SH-SY5Y (cell line): ENCODE measurements around the gene C1orf232.

ENCODE experiments used
- GATA2 ChIP-seq: IDR thresholded peaks from 2 replicates; pipeline ENCODE4 v1.6.1; 2011; ENCODE audit warnings: mild to moderate bottlenecking, low read depth, low read length
- GATA3 ChIP-seq: IDR thresholded peaks from 2 replicates; pipeline ENCODE4 v1.6.1; 2011; ENCODE audit warnings: low read depth, mild to moderate bottlenecking, low read length, moderate library complexity

Gene C1orf232

DNA sequence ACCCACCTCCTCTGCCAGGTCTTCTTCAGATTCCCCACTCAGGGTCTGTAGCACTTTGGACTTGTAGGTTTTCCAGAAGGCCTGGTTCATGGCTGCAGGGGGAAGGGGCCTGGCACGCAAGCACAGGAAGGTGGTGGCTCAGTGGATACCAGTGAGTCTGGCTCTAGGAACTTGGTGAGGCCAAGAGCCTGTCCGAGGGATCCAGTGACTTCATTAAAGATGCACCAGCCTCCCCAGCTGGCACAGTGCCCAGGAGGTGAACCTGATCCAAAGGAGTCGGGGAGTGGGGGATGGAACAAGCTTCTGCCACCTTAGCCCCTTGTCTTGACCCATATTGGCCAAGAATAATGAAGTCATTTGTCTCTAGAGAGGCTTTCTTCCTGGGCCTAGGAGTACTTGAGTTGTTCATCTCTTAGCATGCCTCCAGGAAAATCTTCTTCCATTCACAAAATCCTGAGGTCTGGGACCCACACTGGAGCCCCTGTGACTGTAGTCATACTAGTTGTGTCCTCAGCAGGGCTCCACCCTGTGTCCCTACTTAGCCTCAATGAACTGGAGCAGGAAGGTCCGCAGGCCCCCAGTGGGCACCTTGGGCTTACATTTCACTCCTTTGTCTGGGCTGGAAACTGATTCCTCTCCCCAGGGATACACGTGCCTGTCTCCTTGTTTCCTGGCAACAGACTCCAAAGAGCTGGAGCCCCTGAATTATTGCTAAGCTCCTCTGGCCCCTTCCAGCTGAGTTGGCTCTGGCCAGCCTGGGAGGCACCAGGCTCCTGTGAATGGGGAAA lies at the start of gene C1orf232:
TSS of gene C1orf232 (minus strand) at position 554 of the 788 bp plus-strand sequence. CDS start at position 90, 464 bp downstream.
- no peak for TF ChIP-seq GATA2
- no peak for TF ChIP-seq GATA3

DNA sequence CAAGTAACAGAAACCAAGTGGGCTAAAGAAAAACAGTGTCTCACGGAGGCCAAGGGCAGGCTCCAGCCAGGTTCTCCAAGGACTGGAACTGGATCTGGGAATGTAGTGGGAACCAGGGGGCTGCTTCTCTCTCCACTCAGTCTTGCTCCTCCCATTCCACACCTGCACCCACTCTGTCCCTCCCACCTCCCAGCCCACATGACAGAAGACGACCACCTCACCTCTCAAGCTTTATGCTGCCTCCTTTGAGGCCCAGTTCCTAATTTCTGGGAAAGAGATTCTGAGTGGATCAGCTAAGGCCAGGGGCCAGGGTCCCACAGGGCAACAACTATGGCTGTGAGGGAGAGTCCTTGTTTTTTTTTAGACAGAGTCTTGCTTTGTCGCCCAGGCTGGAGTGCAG lies 46.5 kb upstream of the C1orf232 start:
- TF ChIP-seq GATA3, result no peak
- no peak for TF ChIP-seq GATA2

DNA sequence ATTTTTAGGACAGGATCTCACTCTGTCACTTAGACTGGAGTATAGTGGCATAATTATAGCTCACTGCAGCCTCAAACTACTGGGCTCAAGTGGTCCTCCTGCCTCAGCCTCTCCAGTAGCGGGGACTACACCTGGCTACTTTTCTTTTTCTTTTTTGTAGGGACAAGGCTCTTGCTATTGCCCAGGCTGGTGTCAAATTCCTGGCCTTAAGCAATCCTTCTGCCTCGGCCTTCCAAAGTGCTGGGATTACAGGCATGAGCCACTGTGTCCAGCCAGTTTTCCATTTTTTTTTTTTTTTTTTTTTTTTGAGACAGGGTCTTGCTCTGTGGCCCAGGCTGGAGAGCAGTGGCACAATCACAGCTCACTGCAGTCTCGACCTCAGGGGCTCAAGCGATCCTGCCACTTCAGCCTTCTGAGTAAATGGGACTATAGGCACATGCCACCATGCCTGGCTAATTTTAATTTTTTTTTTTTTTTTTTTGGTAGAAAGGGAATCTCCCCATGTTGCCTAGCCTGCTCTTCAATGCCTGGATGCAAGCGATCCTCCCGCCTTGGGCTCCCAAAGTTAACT lies 44.7 kb upstream of the C1orf232 start:
- TF ChIP-seq GATA3, result no peak
- no peak for TF ChIP-seq GATA2

DNA sequence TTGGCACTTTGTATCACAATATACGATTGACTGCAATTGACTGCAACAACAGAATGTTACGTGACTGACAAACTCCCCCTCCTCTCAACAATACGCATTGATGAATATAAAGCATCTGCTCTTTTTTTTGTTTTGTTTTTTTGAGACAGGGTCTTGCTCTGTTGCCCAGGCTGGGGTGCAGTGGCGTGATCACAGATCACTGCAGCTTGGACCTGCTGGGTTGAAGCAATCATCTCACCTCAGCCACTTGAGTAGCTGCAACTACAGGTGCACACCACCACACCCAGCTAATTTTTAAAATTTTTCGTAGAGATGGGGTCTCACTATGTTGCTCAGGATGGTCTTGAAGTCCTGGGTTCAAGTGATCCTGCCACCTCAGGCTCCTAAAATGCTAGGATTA lies 44.0 kb upstream of the C1orf232 start:
- TF ChIP-seq GATA3, result no peak
- TF ChIP-seq GATA2, result no peak

DNA sequence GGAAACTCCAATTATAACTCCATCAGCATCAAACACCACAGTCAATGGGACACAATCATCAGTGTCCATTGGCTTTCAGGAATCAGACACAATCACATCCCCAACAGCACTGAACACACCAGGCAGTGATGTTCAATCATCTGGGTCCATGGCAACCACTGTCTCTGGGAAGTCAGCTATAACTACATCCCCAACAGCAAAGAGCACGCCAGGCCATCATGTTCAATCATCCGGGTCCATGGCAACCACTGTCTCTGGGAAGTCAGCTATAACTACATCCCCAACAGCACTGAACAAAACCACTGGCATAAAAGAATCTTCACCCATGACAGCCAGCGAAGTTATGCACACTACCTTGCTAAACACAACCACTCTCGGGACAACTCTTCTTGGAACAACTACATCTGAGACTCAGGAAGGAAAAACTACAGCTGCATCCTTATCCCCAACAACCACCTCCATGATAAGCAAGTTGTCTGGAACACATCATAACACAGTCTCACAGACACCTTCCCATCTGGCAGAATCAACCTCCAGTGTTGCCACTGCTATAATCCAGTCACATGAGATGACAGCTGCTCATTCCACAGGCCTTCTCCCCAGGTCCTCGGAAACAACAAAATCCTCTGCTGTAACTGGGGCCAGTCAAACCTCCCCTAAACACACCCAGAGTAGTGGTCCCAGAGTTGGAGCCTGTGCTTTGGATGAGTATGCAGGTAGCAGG lies 41.5 kb upstream of the C1orf232 start:
- TF ChIP-seq GATA2, result no peak
- no peak for TF ChIP-seq GATA3

DNA sequence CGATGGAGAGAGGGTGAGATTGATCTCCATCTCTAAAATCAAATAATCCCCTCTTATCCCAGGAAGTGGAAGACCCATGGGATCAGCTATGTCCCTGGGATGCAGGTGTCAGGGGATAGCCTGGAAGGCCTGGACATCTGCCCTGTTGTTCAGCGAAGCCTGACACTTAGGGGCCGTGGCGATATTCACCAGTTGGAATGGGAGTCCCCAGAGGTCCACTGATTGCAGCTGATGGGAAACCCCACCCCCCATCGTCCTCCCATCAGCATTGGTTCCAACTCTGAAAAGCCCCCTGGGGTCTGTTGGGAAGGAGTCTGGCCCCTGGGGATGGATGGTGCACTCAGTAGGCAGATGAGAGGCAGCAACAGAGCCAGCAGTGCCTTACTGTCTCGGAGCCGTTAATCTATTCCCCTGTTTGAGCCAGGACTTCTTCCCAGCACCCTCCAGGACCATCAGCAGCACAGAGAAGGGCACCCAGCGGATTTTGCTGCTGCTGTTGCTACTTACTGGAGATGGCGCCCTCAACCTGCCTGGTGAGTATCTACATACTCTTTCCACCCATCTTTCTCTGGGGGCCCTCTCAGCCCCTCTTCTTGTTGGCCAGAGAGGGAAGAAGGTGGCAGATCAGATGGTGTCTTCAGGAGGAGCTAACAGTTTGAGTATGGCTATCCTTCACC lies 35.0 kb upstream of the C1orf232 start:
- TF ChIP-seq GATA2 (no peak), GATA3 (no peak)

DNA sequence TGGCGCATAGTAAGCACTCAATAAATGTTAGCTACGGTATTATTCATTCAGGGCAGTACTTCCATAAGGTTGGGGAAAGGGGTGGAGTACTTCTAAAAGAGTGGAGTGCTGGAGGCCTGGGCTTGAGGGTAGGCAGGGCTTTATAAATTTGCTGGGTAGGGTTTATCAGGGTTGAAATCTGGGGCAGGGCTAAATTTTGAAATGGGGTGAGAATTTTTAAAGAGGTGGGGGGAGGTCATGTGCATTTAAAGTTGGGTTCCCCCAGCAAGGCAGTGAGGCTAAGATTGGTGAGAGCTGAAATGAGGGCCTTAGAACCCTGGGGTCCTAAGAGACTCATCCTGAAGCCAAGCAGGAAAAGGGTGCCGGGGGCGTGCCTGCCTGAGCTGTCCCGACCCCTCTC lies 31.6 kb upstream of the C1orf232 start:
- TF ChIP-seq GATA3 (no peak), GATA2 (no peak)

DNA sequence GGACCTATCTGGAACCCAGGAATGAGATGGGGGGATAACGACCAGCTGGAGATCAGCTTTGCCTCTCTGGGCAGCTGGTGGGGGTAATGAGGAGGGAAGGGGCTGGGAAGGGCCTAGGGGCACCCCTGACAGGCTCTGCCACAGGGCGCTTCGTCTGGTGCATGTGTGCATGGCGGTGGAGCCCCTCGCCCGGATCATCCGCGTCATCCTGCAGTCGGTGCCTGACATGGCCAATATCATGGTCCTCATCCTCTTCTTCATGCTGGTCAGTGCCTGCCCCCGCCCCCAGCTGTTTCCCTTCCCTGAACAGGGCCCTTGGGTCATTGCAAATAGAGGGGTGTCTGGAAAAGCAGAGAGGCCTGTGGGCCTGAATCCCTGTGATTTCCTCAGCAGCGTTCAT lies 29.1 kb upstream of the C1orf232 start:
- no peak for TF ChIP-seq GATA2
- no peak for TF ChIP-seq GATA3

DNA sequence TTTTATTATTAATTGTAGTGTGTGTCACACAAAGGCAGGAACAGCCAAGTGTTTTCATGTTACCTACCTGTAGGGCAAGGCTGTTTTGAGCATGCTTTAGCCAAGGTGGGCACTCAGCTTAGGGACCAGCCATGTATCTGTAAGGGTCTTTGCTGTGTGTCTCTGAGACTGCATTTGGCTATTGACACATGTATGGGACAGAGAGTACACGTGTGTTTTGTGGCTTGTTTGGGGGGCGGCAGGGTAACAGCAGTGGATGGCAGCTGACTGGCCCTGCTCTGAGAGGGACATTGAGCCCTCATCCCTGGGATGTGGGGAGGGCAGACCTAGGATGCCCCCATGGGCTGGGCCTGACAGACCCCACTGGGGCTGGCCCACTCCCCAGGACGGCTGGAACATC lies 28.5 kb upstream of the C1orf232 start:
- TF ChIP-seq GATA3, result no peak
- TF ChIP-seq GATA2, result no peak

DNA sequence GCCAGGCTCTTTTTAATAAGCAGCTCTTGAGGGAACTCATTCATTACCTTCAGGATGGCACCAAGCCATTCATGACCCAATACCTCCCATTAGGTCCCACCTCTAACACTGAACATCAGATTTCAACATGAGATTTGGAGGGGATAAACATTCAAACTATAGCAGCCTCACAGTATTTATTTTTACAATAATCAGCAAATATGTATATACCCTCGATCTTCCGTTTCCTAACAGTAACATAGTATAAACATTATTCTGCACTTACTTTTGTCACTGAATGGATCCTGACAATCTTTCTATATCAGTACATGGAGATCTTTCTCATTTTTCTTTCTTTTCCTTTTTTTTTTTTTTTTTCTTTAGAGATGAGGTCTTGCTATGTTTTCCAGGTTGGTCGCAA lies 27.0 kb upstream of the C1orf232 start:
- TF ChIP-seq GATA2 (no peak), GATA3 (no peak)

DNA sequence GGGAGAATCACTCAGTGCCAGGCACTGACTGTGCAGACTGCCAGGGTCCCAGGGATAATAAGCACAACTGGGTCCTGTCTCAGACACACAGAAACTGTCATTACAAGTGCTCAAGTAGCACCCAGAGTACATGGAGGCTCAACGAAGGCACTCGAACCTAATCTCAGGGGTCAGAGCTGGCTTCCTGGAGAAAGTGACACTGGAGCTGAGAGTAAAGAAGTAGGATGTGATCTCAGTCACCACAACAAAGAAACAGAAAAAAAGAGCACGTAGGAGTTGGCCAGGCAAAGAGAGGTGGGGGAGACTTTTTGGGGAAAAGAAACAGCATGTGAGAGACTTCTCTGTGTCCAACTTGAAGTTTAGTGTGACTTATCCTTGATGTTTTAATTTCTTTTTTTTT lies 23.0 kb upstream of the C1orf232 start:
- no peak for TF ChIP-seq GATA3
- TF ChIP-seq GATA2, result no peak

DNA sequence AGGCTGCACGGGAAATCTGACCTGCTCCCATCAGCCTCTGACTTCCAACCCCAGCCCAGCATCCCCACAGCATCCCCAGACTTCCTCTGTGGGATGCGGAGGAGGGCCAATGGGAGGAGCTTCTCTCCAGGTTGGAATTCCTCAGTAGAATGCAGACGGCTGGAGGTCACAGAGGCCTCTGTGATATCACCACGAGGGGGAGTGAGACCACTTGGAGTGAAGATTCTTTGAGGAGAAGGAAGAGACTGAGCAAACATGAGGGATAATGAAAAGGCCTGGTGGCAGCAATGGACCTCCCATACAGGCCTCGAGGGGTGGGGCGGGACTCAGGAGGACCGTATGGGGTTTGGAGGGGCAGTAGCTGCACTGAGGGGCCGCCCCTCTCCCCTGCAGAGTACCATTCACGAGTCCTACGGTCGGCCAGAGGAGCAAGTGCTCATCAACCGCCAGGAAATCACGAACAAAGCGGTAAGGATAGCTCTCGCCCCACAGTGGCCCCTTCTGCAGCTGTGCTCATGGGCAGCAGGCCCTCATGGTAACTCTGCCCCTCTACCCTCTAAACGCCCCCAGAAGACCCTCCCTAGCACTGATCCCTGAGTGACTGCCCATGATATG lies 21.7 kb upstream of the C1orf232 start, which contains the start of gene CATSPER4:
TSS of gene CATSPER4 (plus strand) at position 230 of the 615 bp plus-strand sequence. CDS start at position 256, 26 bp downstream.
- TF ChIP-seq GATA3 (no peak), GATA2 (no peak)

DNA sequence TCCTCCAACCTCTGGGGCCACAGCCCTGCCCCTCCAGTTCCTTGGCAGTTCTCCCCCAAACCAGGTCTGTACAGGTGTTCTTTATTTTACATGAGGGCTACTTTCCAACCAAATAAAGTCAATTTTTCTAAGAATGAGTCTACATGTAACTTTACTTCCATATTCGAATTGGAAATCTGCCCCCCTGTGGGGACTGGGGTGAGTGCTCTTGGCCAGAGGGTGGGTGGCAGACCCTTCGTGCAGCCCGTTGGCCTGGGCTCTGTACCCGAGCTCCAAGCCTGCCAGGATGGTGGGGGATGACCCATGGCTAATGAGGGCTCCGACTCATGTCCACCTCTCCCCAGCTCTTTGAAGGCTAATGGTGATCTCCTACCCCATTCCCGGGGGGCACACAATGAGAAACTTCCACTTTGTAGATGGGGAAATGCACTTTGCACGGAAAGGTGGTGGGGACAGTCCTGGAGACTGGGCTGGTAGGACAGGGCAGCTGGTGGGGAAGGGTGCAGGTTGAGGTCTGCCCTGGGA lies 21.1 kb upstream of the C1orf232 start:
- no peak for TF ChIP-seq GATA3
- TF ChIP-seq GATA2, result no peak

DNA sequence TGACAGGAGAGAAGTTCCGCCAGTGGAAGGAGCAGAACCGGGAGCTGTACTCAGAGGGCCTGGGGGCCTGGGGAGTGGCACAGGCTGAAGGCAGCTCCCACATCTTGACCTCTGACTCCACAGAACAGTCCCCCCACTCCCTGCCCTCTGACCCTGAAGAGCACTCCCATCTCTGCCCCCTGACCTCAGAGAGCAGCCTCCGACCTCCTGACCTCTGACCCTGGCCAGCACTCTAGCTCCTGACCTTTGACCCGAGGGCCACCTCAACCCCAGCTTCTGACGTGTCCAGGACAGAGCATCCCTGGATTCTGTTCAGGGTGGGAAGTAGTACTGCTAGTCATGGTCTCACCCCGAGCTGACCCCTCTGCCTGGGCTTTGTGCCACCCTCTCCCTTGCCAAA lies 20.6 kb upstream of the C1orf232 start:
- TF ChIP-seq GATA3 (no peak), GATA2 (no peak)
